NCI-H128 (cell line): ENCODE results near the gene STX5.
"Not testable (repeated sequence)": the region's sequence is repeated elsewhere in the genome, so short reads cannot be mapped to it uniquely, and the experiment has no call there.

Source experiments
- DNase-seq: peaks from one replicate; lab custom pipeline; 2025; ENCODE audit not compliant: unreplicated experiment; lab: John Stamatoyannopoulos, UW

The STX5 gene

GRCh38 chr11:62788991-62789390 lies 42.9 kb downstream of the STX5 start:
- no peak for DNase-seq

GRCh38 chr11:62787005-62787759 lies 44.7 kb downstream of the STX5 start, which contains the start of gene TMEM179B:
TSS of gene TMEM179B (plus strand) at chr11:62787402. CDS start at chr11:62787432, 30 bp downstream.
- peak; percentile 95 for DNase-seq

GRCh38 chr11:62786318-62787004 lies 45.4 kb downstream of the STX5 start:
- DNase-seq, result peak; percentile 76

GRCh38 chr11:62782753-62783152 lies 49.1 kb downstream of the STX5 start:
- DNase-seq, result no peak

- DNase-seq, result no peak
These were observed 53.4 kb downstream of the STX5 start for GRCh38 chr11:62778441-62778840.

GRCh38 chr11:62777389-62777788 lies 54.5 kb downstream of the STX5 start:
- no peak for DNase-seq

- DNase-seq, result no peak
These were observed 56.2 kb downstream of the STX5 start for GRCh38 chr11:62775646-62776045.

GRCh38 chr11:62774407-62774806 lies 57.4 kb downstream of the STX5 start:
- DNase-seq, result no peak

- peak; percentile 96 for DNase-seq
These were observed 60.5 kb downstream of the STX5 start, which contains the start of gene TAF6L for GRCh38 chr11:62771144-62772021. TSS of gene TAF6L (plus strand) at chr11:62771396. CDS start at chr11:62775784, 4,388 bp downstream.

- DNase-seq, result peak; percentile 59
These were observed 61.1 kb downstream of the STX5 start for GRCh38 chr11:62770778-62771143.

- DNase-seq, result not testable (repeated sequence)
These were observed 71.0 kb downstream of the STX5 start for GRCh38 chr11:62760867-62761227.

GRCh38 chr11:62757846-62758788 lies 73.7 kb downstream of the STX5 start:
- DNase-seq, result no peak
